IPS-18c (cell line): ENCODE results near the gene PRKCZ.
"Not testable (repeated sequence)": the region's sequence is repeated elsewhere in the genome, so short reads cannot be mapped to it uniquely, and the experiment has no call there.

ENCODE experiments used
- H3K4me3 ChIP-seq: 2 replicates; pipeline ENCODE4 v1.7.0; 2013; ENCODE audit warnings: low read depth, mild to moderate bottlenecking, low read length, moderate library complexity; ENCODE audit not compliant: insufficient read depth
- H3K9me3 ChIP-seq: one replicate; pipeline ENCODE4 v1.6.1; 2013; ENCODE audit warnings: mild to moderate bottlenecking, low read length, moderate library complexity; ENCODE audit not compliant: control insufficient read depth, insufficient read depth

Gene PRKCZ

GRCh38 chr1:2145946-2146835, 96.0 kb downstream of the PRKCZ start:
- Histone ChIP-seq H3K4me3 (no peak overlapping the region), H3K9me3 (peaks cover 4% of the 10 kb centered on the region)

- Histone ChIP-seq H3K4me3 (no peak overlapping the region), H3K9me3 (peaks cover 4% of the 10 kb centered on the region)
These were observed 96.8 kb downstream of the PRKCZ start for GRCh38 chr1:2146836-2147517.

GRCh38 chr1:2147869-2148268, 97.7 kb downstream of the PRKCZ start:
- not testable (repeated sequence) for H3K9me3 ChIP-seq, H3K4me3 ChIP-seq

- H3K9me3 ChIP-seq, result peaks cover 4% of the 10 kb centered on the region
- no peak overlapping the region for H3K4me3 ChIP-seq
These were observed 98.5 kb downstream of the PRKCZ start for GRCh38 chr1:2148691-2149090.

- Histone ChIP-seq H3K4me3 (no peak overlapping the region), H3K9me3 (peaks cover 3% of the 10 kb centered on the region)
These were observed 100.6 kb downstream of the PRKCZ start for GRCh38 chr1:2150801-2151200.

GRCh38 chr1:2151252-2151651, 101.0 kb downstream of the PRKCZ start:
- Histone ChIP-seq H3K9me3 (peaks cover 2% of the 10 kb centered on the region), H3K4me3 (no peak overlapping the region)

GRCh38 chr1:2151911-2152310, 101.7 kb downstream of the PRKCZ start:
- Histone ChIP-seq H3K4me3 (no peak overlapping the region), H3K9me3 (peaks cover 2% of the 10 kb centered on the region)

- Histone ChIP-seq H3K4me3 (no peak overlapping the region), H3K9me3 (peaks cover 2% of the 10 kb centered on the region)
These were observed 102.7 kb downstream of the PRKCZ start for GRCh38 chr1:2152954-2153353.

- H3K4me3 ChIP-seq, result no peak overlapping the region
- H3K9me3 ChIP-seq, result peaks cover 2% of the 10 kb centered on the region
These were observed 103.8 kb downstream of the PRKCZ start for GRCh38 chr1:2154022-2154421.

GRCh38 chr1:2155147-2155598, 105.0 kb downstream of the PRKCZ start:
- Histone ChIP-seq H3K4me3 (no peak overlapping the region), H3K9me3 (peaks cover 2% of the 10 kb centered on the region)

- H3K9me3 ChIP-seq, result peaks cover 2% of the 10 kb centered on the region
- no peak overlapping the region for H3K4me3 ChIP-seq
These were observed 105.6 kb downstream of the PRKCZ start for GRCh38 chr1:2155788-2156187.

GRCh38 chr1:2156866-2157265, 106.7 kb downstream of the PRKCZ start:
- Histone ChIP-seq H3K9me3 (peaks cover 2% of the 10 kb centered on the region), H3K4me3 (no peak overlapping the region)

GRCh38 chr1:2157856-2158255, 107.6 kb downstream of the PRKCZ start:
- no peak overlapping the region for H3K4me3 ChIP-seq
- peaks cover 2% of the 10 kb centered on the region for H3K9me3 ChIP-seq

GRCh38 chr1:2158272-2158671, 108.1 kb downstream of the PRKCZ start:
- peaks cover 2% of the 10 kb centered on the region for H3K9me3 ChIP-seq
- H3K4me3 ChIP-seq, result no peak overlapping the region

GRCh38 chr1:2159124-2159523, 108.9 kb downstream of the PRKCZ start:
- peaks cover 2% of the 10 kb centered on the region for H3K9me3 ChIP-seq
- no peak overlapping the region for H3K4me3 ChIP-seq

- no peak overlapping the region for H3K4me3 ChIP-seq
- no peaks in the 10 kb centered on the region for H3K9me3 ChIP-seq
These were observed 110.5 kb downstream of the PRKCZ start for GRCh38 chr1:2160451-2161300.

- no peak overlapping the region for H3K4me3 ChIP-seq
- H3K9me3 ChIP-seq, result no peaks in the 10 kb centered on the region
These were observed 113.0 kb downstream of the PRKCZ start for GRCh38 chr1:2163205-2163604.
